ENCODE results near the gene ACADM.
"Not testable (repeated sequence)": the region's sequence is repeated elsewhere in the genome, so short reads cannot be mapped to it uniquely, and the experiment has no call there.

Gene ACADM

DNA sequence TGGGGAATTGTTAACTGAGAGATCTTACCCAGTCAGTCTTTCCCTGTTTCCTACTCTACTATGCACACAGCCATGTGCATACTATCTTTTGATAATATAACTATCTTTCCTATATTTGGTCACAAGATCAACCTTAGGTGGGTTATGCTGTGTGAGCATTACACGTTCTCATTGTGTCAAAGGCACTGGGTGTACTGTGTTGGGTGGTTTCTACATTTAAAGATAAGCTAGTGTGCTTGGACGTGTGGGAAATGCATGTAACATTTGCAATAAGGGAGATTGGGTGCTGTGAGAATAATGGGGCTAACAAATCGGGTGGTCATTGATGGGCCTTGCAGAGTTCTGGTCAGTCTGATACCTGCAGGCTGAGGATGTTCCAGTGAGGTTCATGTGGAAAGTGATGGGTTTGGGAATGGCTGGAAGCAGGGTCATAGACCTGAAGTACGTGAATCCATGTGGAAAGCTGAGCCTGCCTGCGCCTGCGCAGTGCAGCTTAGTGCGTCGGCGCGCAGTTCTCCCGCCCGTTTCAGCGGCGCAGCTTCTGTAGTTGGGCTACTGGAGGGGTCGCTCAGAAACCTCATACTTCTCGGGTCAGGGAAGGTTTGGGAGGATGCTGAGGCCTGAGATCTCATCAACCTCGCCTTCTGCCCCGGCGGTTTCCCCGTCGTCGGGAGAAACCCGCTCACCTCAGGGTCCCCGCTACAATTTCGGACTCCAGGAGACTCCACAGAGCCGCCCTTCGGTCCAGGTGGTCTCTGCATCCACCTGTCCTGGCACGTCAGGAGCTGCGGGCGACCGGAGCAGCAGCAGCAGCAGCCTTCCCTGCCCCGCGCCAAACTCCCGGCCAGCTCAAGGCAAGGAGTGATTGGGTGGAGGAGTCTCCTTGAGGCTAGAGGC is 72.1 kb downstream of the ACADM start, which contains the start of gene MSH4:
Gene MSH4, plus strand, starts transcription at position 507 of the 897 bp plus-strand sequence. Its CDS starts 104 bp downstream, at position 611.
- DNase-seq: no peak

DNA sequence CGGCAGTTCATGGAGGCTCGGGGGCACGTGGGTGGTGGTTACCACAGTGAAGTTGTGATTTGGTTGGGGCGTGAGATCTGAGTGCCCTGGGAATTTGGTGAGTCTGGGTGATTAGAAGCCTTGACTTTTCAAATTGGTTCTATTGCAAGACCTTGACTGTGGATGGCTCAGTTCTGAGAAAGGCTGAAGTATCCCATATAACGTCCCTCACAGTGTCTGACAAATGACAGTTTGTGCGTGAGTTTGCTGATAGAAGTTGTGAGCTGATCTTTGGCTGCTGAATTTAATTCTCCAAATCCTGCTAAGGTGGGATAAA is 72.7 kb downstream of the ACADM start:
- no peak for DNase-seq

DNA sequence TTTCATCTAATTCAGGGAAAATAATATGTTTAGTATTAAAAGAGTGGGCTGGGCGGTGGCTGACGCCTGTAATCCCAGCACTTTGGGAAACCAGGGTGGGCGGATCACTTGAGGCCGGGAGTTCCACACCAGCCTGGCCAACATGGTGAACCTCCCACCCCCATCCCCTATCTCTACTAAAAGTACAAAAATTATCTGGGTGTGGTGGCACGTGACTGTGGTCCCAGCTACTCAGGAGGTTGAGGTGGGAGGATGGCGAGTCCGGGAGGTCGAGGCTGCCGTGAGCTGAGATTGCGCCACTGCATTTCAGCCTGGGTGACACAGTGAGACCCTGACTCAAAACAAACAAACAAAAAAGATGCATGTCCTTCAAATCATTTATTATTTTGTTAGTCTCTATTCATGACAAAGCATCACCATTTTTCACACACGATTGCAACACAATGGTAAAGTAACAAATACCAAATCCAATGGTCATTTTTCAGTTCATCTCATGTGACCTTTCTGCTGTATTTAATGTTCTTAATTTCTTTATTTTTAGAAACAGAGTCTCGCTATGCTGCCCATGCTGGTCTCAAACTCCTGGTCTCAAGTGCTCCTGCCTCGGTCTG is 73.2 kb downstream of the ACADM start:
- no peak for DNase-seq

DNA sequence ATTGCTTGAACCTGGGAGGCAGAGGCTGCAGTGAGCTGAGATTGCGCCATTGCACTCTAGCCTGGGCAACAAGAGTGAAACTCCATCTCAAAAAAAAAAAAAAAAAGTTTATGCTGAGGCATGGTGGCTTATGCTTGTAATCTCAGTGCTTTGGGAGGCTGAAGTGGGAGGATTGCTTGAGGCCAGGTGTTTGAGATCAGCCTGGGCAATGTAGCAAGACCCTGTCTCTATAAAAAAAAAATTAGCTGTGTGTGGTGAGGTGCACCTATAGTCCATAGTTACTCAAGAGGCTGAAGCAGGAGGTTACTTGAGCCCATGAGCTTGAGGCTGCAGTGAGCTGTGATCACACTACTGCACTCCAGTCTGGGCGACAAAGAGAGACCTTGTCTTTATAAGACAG is 77.0 kb downstream of the ACADM start:
- DNase-seq: not testable (repeated sequence)

DNA sequence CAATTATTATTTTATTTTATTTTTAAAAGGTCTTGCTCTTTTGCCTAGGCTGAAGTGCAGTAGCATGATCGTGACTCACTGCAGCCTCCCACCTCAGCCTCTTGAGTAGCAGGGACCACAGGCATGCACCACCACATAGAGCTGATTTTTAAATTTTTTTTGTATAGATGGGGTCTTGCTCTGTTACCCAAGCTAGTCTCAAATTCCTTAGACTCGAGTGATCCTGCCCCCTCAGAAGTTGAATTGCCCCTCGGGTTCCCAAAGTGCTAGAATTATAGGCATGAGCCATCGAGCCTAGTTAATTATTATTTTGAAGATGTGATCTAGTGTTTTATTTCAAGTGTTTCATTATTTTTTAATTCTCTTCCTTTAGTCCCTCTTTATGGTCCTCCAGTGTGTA is 84.4 kb downstream of the ACADM start:
- DNase-seq: no peak

DNA sequence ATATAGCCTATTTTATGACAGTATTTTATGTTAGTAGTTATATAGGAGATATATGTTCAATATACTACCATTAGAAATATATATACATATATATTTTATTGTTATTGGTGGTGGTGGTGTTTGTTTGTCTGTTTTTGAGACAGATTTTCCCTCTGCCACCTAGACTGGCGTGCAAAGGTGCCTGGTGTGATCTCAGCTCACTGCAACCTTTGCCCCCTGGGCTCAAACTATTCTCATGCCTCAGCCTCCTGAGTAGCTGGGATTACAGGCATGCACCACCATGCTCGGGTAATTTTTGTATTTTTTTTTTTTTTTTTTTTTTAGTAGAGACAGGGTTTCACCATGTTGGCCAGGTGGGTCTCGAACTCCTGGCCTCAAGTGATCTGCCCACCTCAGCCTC is 85.6 kb downstream of the ACADM start:
- DNase-seq: not testable (repeated sequence)

DNA sequence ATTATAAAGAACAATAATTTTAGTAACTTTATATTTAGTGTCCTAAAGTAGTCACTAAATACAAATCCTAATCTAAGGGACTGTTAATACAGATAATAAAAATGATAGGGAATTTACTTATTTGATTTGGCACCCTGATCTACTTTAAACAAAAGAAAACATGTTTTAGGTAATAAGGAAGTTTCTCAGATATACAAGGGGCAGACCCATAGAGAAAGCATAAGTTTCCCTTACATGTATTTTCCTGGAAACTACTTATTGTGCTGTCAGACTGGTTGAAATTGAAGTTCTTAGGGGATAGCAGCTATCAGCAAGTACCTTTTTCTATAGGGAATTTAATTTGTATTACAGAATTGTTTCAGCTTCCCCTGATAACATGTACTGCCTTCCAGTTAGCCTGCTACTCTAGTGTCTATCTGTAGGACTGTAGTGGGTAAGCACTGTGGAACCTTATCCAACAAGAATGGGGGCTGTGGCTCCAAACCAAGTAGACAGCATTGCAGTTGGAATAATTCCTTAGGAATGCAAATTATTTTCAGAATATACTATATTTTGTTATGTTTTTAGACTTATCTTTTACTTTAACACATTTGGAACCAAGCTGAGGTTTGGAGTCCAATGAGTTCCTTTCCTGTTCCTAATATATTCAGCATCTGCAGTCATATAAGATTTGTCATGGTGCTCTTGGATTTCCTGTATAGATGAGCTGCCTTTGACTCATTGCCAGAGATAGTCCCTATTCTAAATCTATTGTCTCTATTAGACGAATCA is 86.9 kb downstream of the ACADM start:
- DNase-seq: no peak

DNA sequence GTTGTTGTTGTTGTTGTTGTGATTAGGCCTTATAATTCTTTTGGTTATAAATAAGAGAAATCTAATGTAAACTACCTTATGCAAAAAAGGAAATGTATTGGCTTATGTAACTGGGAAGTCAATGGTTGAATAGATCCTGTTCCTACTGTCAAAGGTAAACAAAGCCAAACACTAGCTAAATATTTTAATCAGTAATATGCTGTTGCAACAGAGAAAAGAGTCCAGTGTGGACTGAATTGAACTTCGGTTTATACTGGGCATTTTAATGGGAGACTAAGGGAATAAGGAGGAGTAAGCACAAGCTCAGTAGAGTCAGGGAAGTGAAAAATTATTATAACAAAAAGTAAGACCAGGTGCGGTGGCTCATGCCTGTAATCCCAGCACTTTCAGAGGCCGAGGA is 87.6 kb downstream of the ACADM start:
- DNase-seq: no peak

Measured in NCI-H1930 (cell line).